ENCODE results near the gene UGT2B11.
"Not testable (repeated sequence)": the region's sequence is repeated elsewhere in the genome, so short reads cannot be mapped to it uniquely, and the experiment has no call there.

UGT2B11 gene

GRCh38 chr4:69214716-69215115 lies at the start of gene UGT2B11:
TSS of gene UGT2B11 (minus strand) at chr4:69214748. CDS start at chr4:69214722, 26 bp downstream.
- no peaks in the 10 kb centered on the region for H3K9me3 ChIP-seq
- no peak within 1 kb of the TSS for H3K27ac ChIP-seq
- no peak for DNase-seq
- no peaks in the 10 kb centered on the region for H3K27me3 ChIP-seq
- no peaks in the 10 kb centered on the region for H3K36me3 ChIP-seq
- no peaks in the 10 kb centered on the region for H3K4me1 ChIP-seq
- no peak within 1 kb of the TSS for H3K4me3 ChIP-seq
- no peak for TF ChIP-seq CTCF (IDR thresholded peaks at IDR 0.05)
- intact Hi-C loops (cut with DNase I; ENCODE audit: low total_unique reads) = no loop called here

GRCh38 chr4:69253147-69253772 lies 38.7 kb upstream of the UGT2B11 start:
- DNase-seq; H3K27ac ChIP-seq; H3K4me1 ChIP-seq; H3K4me3 ChIP-seq; H3K9me3 ChIP-seq; H3K27me3 ChIP-seq; intact Hi-C loops (cut with DNase I; ENCODE audit: low total_unique reads); H3K36me3 ChIP-seq: not testable (repeated sequence)

DNA sequence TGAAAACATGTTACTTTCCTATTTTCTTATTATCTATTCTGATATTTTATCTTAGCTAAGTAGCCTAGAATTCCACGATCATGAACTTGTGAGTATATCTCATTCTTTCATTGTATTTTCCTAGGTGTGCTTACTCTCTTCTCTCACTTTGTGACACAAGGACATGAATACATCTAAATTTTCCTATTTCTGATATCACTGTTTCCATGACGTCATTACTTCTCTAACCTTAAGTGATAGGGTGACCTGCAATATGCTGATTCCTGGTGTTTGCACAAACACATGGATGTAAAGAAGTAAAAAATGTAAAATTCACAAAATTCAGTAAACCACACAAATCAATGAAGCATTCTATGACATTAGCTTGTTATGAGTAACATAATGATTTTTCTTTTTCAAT lies 36.3 kb upstream of the UGT2B11 start:
- H3K4me1 ChIP-seq; DNase-seq; H3K36me3 ChIP-seq; H3K27ac ChIP-seq; H3K9me3 ChIP-seq; H3K27me3 ChIP-seq; H3K4me3 ChIP-seq; intact Hi-C loops (cut with DNase I; ENCODE audit: low total_unique reads): not testable (repeated sequence)

DNA sequence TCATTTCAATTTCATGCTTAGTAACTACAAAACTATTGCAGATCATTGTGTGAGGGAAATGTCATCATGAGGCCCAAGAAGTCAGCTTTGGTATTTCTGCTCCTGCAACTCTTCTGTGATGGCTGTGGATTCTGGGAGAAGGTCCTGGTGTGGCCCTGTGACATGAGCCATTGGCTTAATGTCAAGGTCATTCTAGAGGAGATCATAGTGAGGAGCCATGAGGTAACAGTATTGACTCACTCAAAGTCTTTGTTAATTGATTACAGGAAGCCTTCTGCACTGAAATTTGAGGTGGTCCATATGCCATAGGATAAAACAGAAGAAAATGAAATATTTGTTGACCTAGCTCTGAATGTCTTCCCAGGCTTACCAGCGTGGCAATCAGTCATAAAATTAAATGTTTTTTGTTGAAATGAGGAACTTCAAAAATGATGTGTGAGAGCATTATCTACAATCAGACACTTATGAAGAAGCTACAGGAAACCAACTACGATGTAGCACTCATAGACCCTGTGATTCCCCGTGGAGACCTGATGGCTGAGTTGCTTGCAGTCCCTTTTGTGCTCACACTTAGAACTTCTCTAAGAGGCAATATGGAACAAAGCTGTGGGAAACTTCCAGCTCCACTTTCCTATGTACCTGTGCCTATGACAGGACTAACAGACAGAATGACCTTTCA lies 28.2 kb upstream of the UGT2B11 start:
- H3K36me3 ChIP-seq; H3K4me3 ChIP-seq; H3K27me3 ChIP-seq; DNase-seq; intact Hi-C loops (cut with DNase I; ENCODE audit: low total_unique reads); H3K4me1 ChIP-seq; H3K9me3 ChIP-seq; H3K27ac ChIP-seq: not testable (repeated sequence)

- H3K36me3 ChIP-seq; DNase-seq; intact Hi-C loops (cut with DNase I; ENCODE audit: low total_unique reads); H3K9me3 ChIP-seq; H3K4me3 ChIP-seq; H3K4me1 ChIP-seq; H3K27ac ChIP-seq; H3K27me3 ChIP-seq: not testable (repeated sequence)
Observed at GRCh38 chr4:69241746-69242145, 27.2 kb upstream of the UGT2B11 start.

DNA sequence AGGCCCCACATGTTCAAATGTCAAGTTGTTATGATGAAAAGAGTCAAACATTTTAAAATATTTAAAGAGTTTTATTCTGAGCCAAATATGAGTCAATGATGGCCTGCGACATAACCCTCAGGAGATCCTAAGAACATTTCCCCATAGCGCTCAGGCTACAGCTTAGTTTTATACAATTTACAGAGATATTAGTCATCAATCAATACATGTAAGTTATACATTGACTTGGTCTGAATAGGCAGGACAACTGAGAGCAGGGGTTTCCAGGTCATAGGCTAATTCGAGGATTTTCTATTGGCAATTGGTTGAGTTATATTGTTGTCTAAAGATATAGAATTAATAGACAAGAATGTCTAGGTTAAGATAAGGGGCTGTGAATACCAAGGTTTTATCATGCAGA lies 26.2 kb upstream of the UGT2B11 start:
- H3K9me3 ChIP-seq; H3K27me3 ChIP-seq; H3K36me3 ChIP-seq; DNase-seq; intact Hi-C loops (cut with DNase I; ENCODE audit: low total_unique reads); H3K27ac ChIP-seq; H3K4me3 ChIP-seq; H3K4me1 ChIP-seq: not testable (repeated sequence)

- DNase-seq = no peak
- H3K9me3 ChIP-seq = no peaks in the 10 kb centered on the region
- no peak overlapping the region for H3K27ac ChIP-seq
- intact Hi-C loops (cut with DNase I; ENCODE audit: low total_unique reads) = no loop called here
- no peak overlapping the region for H3K4me3 ChIP-seq
- H3K4me1 ChIP-seq = no peaks in the 10 kb centered on the region
- no peak for TF ChIP-seq CTCF (IDR thresholded peaks at IDR 0.05)
- no peaks in the 10 kb centered on the region for H3K36me3 ChIP-seq
- no peaks in the 10 kb centered on the region for H3K27me3 ChIP-seq
Observed at GRCh38 chr4:69239557-69240168, 25.1 kb upstream of the UGT2B11 start.

DNA sequence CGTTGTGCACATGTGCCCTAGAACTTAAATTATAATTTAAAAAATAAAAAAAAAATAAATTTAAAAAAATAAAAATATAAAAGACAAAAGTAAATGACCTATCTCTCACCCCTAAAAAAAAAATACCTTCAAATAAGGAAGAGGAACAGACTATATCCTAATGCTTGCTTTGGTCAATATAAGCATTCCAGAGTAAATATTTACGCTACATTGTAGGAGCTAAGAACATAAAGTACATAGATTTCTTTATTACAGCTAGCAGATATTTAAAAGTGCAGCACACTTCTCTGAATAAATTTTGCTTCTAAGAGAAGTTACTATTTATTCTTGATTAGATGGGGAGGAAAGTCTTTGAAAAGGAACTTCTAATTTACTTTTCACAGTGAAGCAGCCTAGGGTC lies 24.5 kb upstream of the UGT2B11 start:
- Histone ChIP-seq H3K27me3 (no peaks in the 10 kb centered on the region), H3K4me1 (no peaks in the 10 kb centered on the region), H3K4me3 (no peak overlapping the region), H3K27ac (no peak overlapping the region), H3K36me3 (no peaks in the 10 kb centered on the region), H3K9me3 (no peaks in the 10 kb centered on the region)
- intact Hi-C loops (cut with DNase I; ENCODE audit: low total_unique reads) = no loop called here
- TF ChIP-seq CTCF (IDR thresholded peaks at IDR 0.05) = no peak
- DNase-seq = no peak
